Umbilical cord (tissue), 2 donors: ENCODE measurements around the gene TTC34. TPM values are rescaled to one million over a fixed set of nuclear protein-coding genes. Genes with fewer than 3 reads are reported as not detected.
A peak's percentile ranks its signal among the peaks of the same experiment; 100 is the strongest.
"Not testable (repeated sequence)": the region's sequence is repeated elsewhere in the genome, so short reads cannot be mapped to it uniquely, and the experiment has no call there.

ENCODE experiments used
- DNase-seq: peaks from one replicate; pipeline ENCODE4 v3.0.0-alpha.2; 2015; ENCODE audit warnings: low spot score
- total RNA-seq: library from RNA; depleted of rRNA; stranded (reverse); fragments of >200 nt; gene quantifications from one replicate; pipeline ENCODE4 v1.2.3, GENCODE V29; 2014; ENCODE audit warnings: low replicate concordance; ENCODE audit not compliant: insufficient read depth

The TTC34 gene
- total RNA-seq, 1 donor from 2014 or later = under 0.01 TPM

DNA sequence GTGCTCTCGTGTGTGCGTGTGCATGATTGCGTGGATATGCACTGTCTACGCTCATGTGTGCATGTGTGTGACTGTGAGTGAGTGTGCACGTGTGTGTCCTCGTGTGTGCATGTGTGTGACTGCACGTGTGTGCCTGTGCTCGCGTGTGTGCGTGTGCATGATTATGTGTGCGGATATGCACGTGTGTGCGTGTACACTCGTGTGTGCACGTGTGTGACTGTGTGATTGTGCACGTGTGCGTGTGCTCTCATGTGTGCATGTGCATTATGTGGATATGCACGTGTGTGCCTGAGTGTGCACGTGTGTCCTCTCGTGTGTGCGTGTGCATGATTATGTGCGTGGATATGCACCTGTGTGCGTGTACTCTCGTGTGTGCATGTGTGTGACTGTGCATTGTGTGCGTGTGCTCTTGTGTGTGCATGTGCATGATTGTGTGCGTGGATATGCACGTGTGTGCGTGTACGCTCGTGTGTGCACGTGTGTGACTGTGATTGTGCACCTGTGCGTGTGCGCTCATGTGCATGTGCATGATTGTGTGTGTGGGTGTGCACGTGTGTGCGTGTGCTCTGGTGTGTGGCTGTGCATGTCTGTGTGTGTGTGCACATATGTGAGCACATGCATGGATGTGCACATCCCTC lies 170.9 kb downstream of the TTC34 start:
- DNase-seq = no peak

DNA sequence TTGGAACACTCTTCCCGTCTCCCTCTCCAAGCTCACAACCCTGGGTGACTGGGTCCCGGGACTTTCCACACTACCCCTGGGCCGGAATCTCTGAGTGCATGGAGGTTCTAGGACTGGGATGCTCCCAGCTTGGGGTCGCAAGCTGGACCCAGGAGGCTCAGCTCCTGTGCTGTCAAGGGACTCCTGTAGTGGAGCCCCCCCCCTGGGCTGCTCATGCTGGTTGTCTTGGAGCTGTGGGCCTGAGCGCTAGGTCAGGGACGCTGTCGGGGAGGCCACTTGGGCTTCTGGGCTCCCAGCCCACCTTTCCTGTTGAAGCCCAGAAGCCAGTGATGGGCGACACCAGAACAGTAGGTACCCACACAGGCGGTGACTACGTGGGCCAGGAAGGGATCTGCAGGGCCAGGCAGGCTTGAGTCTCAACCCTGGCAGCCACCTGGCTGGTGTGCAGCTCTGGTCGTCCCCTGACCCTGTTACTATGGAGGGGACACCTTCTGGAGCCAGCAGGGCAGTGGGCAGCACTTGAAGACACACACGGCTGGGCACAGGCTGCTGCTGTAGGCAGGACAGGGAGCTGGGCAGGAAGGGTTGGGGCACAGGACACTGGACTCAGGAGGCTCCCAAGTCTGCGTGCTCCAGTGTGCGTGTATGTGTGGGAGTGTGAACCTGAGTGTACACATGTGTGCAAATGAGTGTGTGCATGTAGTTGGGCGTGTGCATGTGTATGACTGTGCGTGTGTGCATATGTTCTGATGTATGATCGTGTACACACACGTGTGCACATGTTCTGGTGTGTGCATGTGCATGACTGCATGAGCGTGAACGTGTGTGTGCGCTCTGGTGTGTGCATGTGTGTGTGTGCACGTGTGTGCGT lies 171.6 kb downstream of the TTC34 start:
- DNase-seq = no peak

DNA sequence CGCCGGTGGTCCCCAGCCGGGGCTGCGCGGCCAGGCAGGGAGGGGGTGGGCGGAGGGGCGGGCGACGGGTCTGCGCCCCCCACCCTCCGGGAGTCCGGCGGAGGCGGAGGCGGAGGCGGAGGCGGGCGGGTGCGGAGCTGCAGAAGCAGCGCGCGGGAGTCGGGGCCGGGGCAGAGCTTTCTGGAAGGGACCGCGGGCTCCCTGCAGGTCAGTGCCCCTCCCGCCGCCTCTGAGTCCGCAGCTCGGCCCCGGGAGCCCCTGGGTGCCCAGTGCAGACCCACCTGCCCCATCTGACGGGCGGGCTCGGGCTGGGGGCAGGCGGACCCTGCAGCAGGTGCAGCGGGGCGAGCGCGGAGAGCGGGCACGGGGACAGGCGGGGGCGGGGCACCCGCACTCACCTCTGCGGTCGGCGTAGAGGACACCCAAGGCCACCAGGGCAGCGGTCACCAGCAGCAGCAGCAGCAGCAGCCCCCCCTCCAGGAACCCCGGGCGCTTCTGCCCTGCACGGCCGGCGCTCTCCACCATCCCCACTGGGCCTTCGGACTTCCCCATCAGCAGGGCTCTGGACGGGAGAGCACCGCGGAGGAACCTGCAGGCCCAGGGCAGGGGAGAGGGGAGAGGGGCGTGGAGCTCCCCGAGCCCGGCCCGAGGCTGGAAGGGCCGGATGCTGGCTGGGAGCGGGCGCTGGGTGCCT lies 172.4 kb downstream of the TTC34 start:
- DNase-seq = no peak

DNA sequence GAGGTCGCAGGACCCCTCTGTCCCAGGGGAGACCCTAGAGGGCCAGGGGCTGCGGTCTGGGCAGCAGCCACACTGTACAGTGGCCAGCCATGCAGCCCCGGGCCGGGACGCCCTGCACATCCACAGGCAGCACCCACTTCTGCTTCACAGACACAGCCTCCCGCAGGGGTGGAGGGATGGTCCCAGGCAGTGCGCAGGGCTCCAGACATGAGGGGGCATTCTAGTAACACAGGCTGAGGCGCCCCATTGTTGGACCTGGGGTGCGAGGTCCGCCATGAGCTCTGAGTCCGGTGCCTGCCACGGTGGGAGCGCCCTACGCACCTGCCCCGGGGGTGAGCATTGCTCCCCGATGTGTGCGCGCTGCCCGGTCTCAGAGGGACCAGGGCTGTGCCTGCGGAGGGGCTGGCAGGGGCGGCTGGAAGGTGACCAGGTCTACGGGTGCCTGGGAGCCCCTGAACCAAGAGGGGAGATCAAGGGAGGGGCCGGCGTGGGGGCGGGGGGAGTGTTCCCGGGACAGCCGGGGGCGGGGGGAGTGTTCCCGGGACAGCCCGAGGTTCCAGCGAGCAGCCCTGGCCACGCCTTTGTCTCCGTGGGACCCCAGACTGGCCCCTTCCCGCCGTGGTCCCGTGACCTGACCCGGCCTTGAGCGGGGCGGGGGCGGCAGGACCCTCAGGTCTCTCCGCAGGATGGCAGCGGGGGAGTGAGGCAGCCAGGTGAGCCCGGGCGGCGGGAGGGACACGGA lies 173.1 kb downstream of the TTC34 start:
- DNase-seq = no peak

DNA sequence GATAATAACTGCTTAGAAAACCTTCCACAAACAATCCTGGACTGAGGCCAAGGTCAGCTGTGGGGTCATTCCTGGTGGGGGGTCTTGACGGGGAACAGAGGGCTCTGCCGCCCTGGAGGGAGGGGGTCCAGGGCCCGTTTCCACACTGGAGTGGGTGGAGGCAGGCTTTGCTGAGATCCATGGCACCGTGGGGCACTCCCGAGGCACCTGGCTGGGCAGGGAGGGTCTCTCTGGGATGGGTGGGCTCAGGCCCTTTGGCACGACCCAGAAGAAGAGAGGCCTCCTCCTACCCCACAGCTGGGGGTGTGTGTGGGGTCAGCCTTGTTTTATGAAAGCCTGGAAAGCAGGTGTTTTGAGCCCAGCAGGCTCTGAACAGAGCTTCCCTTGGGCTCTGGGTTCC lies 173.7 kb downstream of the TTC34 start:
- no peak for DNase-seq

DNA sequence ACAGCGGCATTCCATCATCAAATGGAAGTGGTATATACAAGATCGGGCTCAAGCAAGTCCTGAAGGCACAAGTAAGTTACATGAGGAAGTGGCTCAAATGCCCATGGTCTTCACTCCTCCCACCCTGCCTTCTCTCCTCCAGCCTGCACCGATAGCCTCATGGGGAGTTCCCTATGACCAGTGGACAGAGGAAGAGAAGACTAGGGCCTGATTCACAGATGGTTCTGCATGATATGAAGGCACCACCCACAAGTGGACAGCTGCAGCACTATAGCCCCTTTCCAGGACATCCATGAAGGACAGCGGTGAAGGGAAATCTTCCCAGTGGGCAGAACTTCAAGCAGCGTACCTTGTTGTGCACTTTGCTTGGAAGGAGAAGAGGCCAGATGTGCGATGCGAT lies 175.7 kb downstream of the TTC34 start:
- DNase-seq = not testable (repeated sequence)

DNA sequence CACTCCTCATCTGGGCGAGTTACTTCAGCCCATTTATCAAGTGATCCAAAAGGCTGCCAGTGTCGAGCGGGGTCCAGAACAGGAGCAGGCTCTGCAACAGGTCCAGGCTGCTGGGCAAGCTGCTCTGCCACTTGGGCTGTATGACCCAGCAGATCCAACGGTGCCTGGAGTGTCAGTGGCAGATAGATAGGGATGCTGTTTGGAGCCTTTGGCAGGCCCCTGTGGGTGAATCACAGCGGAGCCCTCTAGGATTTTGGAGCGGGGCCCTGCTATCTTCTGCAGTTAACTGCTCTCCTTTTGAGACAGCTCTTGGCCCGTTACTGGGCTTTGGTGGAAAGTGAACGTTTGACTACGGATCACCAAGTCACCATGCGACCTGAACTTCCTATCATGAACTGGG lies 176.2 kb downstream of the TTC34 start:
- DNase-seq = no peak

DNA sequence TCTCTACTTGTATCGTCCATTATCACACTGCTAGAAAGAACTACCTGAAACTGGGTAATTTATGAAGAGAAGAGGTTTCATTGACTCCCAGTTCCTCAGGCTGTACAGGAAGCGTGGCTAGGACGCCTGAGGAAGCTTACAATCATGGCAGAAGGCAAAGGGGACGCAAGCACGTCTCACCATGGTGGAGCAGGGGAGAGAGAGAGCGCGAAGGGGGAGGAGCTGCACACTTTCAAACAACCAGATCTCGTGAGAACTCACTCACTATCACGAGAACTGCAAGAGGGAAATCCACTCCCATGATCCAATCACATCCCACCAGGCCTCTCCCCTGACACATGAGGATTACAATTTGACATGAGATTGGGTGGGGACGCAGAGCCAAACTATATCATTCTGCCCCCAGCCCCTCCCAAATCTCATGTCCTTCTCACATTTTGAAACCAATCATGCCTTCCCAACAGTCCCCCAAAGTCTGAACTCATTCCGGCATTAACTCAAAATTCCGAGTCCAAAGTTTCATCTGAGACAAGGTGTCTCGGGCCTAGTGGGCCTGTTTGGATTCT lies 176.7 kb downstream of the TTC34 start:
- DNase-seq = no peak

DNA sequence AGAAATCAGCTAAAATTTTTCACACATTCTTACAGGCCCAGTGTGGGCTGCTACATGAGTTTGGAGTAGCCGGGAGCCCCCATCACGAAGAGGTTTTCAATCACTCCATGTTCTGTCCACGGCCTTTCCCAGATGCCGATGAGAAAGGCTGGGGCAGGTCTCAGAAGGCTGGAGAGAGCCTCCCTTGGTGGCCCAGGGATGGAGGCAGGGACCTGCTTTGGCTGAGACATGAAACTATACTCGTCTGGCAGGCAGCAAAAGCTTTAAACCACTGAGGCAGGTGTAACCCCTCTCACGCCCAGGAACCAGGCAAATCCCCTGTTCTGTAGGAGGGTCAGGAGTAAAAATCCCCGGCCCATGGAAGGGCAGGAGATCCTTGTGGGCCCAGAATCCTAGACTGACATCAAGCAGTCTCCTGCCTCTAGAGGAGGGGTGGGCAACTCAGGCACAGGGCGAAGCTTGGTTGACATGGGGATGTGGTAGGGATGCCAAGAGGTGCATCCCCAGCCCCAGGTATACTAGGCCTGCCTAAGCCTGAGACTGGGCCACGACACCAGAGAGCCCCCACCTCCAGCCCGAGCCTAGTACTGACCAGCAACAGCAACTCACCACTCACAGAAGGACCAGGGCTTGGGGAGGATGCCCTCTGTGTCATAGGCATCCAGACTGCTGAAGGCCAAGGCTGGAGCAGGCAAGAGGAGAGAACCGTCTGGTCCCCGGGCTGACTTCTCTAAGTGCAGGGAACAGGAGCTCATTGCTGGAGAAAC lies 177.7 kb downstream of the TTC34 start:
- no peak for DNase-seq

DNA sequence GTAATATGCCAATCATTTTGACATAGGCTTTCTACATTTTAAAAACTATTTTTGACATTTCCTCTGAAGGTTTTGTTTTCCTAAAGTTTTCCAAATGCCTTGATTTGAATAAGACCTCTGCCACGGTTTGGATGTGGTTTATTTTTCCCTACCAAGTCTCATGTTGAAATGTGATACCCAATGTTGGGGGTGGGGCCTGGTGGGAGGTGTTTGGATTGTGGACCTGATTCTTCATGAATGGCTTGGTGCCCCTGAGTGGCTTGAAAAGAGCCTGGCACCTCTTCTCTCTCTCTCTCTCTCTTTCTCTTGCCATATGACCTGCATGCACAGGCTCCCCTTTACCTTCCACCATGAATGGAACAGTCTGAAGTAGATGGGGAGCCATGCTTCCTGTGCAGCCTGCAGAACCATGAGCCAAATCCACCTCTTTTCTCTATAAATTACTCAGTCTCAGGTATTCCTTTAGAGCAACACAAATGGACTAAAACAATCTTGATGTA lies 183.5 kb downstream of the TTC34 start:
- DNase-seq = no peak

DNA sequence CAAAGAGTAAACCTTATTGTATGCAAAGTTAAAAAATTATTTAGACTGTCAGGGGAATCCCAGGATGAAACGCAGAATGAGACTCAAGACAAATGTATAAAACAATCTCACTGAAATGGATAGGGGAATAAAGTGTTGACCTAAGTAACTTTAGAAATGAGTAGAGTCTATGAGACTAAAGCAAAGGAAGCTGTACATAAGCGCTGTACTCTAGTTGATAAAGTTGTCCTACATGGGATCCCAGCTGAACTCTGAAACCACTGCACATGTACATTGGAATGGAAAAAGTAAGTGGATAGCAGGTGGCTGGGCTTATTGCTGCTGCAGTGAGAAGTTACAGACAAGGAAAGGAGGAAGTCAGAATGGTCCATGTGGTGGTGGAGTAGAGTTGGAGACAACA lies 187.3 kb downstream of the TTC34 start:
- no peak for DNase-seq

DNA sequence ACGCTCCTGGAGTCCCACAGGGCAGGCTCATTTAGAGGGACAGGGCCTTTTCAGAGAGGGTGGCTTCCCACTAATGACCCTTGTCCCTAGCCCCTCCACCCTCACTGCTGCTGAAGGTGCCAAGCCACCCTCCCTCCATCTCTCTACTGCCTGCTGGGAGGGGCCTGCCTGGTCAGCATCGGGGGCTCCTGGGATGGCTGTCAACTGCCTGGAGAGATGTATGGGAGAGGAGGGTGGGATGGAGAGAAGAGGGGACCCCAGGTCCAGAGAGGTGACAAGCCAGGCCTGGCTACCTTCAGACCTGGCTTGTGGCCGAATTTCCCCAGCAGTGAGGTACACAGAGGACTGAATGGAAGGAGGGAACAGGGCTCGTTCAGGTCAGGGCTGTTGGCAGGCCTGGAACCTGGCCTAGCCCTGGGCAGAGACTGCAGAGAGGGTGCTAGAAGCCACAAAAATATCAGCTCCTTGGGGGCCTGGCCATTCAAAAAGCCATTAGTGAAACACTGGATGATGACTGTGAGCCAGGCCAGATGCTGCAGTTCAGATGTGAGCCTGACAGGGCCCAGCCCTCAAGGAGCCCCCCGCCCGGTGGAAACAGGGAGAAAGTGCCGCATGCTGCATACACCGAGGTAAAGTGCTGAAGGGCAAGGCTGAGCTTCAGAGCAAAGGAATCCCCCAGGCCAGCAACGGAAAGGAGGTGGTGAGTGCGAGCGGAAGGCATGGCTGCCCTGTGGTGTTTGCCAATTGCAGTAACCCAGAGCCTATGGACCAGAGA lies 188.7 kb downstream of the TTC34 start:
- no peak for DNase-seq

DNA sequence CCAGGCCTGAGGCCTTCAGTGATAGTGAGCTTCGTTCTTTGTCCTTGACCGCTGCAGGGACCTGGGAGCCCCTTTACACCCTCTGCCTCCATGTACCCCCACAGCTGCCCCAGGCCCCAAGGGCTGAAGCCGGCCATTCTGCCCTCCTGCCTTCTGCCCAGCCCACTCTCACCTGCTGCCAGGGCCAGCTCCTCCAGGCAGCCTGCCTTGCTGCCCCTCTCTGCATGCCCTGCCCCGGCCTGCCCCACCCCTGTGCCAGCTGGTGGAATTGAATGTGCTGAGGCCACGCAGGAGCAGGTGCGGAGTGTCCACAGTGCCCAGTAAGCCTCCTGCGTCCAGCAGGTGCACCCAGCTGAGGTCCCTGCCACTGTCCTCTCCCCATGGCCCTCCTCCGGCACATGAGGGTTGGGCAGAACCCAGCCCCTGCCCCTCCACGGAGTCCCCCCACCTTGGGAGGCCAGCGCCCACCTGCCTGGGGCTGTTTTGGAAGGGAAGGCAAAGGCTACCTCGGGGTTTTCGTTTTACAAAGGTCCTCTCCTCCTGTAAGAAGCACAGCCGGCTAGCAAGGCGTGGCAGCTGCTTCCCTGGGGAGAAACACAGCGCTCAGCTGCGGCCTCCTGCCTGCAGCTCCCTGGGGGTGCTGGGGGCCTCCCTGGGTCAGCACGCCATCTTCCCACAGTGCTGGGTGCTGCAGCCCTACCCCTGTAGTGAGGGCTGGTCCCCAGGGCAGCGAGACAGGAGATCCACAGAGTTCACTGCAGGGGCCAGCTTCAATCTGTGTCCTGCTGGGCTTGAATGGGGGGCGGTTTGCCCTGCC lies 189.7 kb downstream of the TTC34 start:
- no peak for DNase-seq

DNA sequence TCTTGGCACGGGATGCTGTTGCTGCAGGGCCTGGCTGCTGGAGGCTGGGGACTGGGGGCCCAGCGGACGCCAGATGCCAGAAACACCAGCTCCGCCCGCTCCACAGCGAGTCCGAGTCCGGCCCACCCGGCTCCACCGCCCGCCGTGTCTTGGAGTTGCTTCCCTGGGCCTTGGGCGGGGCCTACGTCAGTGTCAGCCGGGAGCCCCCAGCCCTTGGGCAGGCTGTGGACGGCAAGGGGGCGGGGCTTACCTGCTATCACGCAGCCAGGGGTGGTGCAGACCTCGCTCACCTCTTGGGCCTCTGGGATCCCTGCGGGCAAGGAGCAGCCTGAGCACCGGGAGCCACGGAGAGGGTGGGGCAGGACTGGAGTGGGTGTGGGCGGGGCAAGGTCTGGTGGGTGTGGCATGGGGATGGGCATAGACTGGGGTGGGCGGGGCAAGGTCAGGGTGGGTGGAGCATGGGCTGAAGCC lies 190.4 kb downstream of the TTC34 start:
- peak; percentile 65 for DNase-seq

DNA sequence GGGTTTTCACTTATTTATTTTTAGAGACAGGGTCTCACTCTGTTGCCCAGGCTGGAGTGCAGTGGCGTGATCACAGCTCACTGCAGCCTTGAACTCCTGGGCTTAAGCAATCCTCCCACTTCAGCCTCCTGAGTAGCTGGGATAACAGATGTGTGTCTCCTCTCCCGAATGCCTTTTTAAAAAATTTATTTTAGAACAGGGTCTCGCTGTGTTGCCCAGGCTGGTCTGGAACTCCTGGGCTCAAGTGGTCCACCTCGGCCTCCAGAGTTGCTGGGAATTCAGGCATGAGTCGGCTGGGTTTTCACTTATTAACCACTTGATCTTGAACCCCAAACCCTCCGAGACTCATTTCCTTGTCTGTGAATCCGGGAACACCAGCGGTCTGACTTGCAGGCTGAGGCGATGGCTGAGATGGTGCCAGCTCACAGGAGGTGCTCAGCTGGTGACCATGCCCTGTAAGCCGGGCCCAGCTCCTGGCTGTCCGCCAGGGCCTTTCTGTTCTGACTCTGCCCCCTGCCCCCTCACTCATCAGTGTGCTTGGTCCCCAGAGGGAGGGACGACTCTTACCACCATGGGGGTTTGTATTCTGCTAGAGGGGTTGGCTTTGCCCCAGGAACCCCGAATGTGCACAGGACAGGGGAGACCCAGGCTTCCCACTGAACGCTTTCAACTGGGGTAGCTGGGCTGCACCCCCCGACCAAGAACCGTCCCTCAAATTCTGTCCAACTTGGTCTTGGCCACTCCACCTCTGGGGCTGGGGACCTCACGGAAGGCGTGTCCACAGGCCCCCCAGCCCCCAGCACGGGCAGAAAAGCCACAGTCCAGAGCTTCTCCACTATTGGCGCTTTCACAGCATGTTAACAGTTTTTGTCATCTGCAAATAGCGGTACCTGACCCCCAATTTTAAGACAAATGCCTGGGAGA lies 191.2 kb downstream of the TTC34 start:
- no peak for DNase-seq

DNA sequence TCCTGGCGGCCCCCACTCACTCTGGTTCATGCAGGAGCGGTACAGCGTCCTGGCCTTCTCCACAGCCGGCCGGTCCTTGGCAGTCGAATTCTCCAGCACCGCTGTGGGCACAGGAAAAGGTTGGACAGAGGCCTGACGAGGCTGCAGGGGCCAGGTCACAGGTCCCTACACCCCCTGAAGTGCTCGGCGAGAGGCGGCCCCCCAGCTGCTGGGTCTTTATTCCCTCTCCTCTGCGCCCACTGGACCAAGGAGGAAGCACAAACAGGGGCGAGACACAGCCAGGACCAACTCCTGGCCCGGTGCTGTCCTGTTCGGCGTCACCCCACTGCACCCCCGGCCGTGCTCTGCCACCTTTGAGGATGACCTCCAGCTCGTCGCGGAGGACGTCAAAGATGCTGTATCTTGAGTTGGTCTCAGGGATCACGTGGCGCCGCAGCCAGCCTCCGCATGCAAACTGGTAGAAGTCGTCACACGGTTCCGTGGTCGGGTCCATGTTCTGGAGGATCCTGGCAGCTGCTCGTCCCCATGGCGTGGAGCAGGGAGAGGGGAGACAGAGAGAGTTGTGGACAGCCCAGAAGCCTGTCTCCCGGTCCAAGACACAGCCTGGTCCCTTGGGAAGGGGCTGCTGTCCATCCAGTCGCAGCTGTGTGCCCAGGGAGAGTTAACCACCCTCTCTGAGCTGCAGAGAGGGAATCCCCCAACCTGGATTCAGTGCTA lies 192.0 kb downstream of the TTC34 start:
- DNase-seq = no peak

DNA sequence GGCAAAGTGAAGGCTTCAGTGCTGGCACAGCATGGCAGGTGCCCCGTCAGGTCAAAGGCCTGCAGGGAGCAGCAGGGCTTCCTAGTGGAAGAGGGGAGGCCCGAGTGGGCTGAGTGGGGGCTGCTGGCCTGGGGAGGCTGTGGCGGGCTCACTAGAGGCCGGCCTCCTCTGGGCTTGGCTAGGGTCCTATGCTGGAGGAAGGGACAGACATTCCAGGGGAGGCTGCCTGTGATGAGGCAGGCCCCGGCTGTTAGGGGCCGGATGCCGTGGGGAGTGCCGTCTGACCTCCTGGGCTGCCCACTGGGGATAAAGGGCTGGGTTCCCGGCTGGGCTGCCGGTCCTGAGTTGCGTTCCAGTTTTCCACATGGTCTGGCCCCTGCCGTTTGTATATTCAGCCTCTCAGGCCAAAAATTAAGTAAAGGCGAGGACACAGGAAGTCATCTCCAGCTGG lies 193.8 kb downstream of the TTC34 start:
- DNase-seq = no peak
